GM18870 (cell line): ENCODE data around the gene SCYL2.
"Not testable (repeated sequence)": the region's sequence is repeated elsewhere in the genome, so short reads cannot be mapped to it uniquely, and the experiment has no call there.

Experiments used
- ATAC-seq: cut with Tn5 transposase; IDR thresholded peaks from one replicate; pipeline ENCODE4 v1.9.1; 2021; ENCODE audit warnings: moderate library complexity; ENCODE audit not compliant: unreplicated experiment

Gene SCYL2

GRCh38 chr12:100266835-100267602, at the start of gene SCYL2, which contains the start of gene DEPDC4:
Gene SCYL2 (plus strand): TSS chr12:100267177. CDS start chr12:100282971, 15,794 bp downstream.
Gene DEPDC4 (minus strand): TSS chr12:100267079. CDS start chr12:100267076, 3 bp downstream.
- peak; percentile 90 for ATAC-seq

- no peak for ATAC-seq
Measured at GRCh38 chr12:100219328-100220109, 47.5 kb upstream of the SCYL2 start.

GRCh38 chr12:100221523-100221922, 45.5 kb upstream of the SCYL2 start:
- ATAC-seq, result no peak

- not testable (repeated sequence) for ATAC-seq
Measured at GRCh38 chr12:100222173-100222572, 44.8 kb upstream of the SCYL2 start.

- no peak for ATAC-seq
Measured at GRCh38 chr12:100225491-100225890, 41.5 kb upstream of the SCYL2 start.

GRCh38 chr12:100229036-100229635, 37.8 kb upstream of the SCYL2 start:
- ATAC-seq, result no peak

- ATAC-seq, result no peak
Measured at GRCh38 chr12:100229876-100230275, 37.1 kb upstream of the SCYL2 start.

- not testable (repeated sequence) for ATAC-seq
Measured at GRCh38 chr12:100231873-100232272, 35.1 kb upstream of the SCYL2 start.

GRCh38 chr12:100234166-100234565, 32.8 kb upstream of the SCYL2 start:
- ATAC-seq, result no peak

GRCh38 chr12:100234591-100235304, 32.2 kb upstream of the SCYL2 start:
- ATAC-seq, result no peak

- ATAC-seq, result no peak
Measured at GRCh38 chr12:100238801-100239200, 28.2 kb upstream of the SCYL2 start.

GRCh38 chr12:100239589-100239988, 27.4 kb upstream of the SCYL2 start:
- no peak for ATAC-seq

- no peak for ATAC-seq
Measured at GRCh38 chr12:100243137-100243536, 23.8 kb upstream of the SCYL2 start.

GRCh38 chr12:100247765-100248164, 19.2 kb upstream of the SCYL2 start:
- no peak for ATAC-seq

GRCh38 chr12:100248886-100249285, 18.1 kb upstream of the SCYL2 start:
- ATAC-seq, result no peak

GRCh38 chr12:100249941-100250340, 17.0 kb upstream of the SCYL2 start:
- no peak for ATAC-seq

- no peak for ATAC-seq
Measured at GRCh38 chr12:100251917-100252316, 15.1 kb upstream of the SCYL2 start.

- no peak for ATAC-seq
Measured at GRCh38 chr12:100253437-100253836, 13.5 kb upstream of the SCYL2 start.

- ATAC-seq, result no peak
Measured at GRCh38 chr12:100254876-100255275, 12.1 kb upstream of the SCYL2 start.

GRCh38 chr12:100258127-100258526, 8.8 kb upstream of the SCYL2 start:
- ATAC-seq, result no peak

GRCh38 chr12:100263131-100263530, 3.8 kb upstream of the SCYL2 start:
- no peak for ATAC-seq
